HG02840 (cell line): Measurements from ENCODE around the gene CWH43.
"Not testable (repeated sequence)": the region's sequence is repeated elsewhere in the genome, so short reads cannot be mapped to it uniquely, and the experiment has no call there.

ENCODE experiments used
- ATAC-seq: cut with Tn5 transposase; IDR thresholded peaks from one replicate; pipeline ENCODE4 v1.9.1; 2021; ENCODE audit warnings: mild to moderate bottlenecking, moderate library complexity, moderate number of reproducible peaks; ENCODE audit not compliant: unreplicated experiment, low FRiP score

CWH43 gene

GRCh38 chr4:48974979-48975640, 11.0 kb upstream of the CWH43 start:
- ATAC-seq, result no peak

- ATAC-seq, result no peak
Observed at GRCh38 chr4:48976041-48976440, 10.0 kb upstream of the CWH43 start.

GRCh38 chr4:48979914-48980579, 6.0 kb upstream of the CWH43 start:
- ATAC-seq, result no peak

DNA sequence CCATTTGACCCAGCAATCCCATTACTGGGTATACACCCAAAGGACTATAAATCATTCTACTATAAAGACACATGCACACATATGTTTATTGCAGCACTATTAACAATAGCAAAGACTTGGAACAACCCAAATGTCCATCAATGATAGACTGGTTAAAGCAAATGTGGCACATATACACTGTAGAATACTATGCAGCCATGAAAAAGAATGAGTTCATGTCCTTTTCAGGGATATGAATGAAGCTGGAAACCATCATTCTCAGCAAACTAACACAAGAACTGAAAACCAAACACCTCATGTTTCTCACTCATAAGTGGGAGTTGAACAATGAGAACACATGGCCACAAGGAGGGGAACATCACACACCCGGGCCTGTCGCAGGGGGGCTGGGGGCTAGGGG, 2.1 kb upstream of the CWH43 start:
- ATAC-seq, result not testable (repeated sequence)

GRCh38 chr4:48985602-48985975, 486 bp upstream of the CWH43 start:
- no peak for ATAC-seq

DNA sequence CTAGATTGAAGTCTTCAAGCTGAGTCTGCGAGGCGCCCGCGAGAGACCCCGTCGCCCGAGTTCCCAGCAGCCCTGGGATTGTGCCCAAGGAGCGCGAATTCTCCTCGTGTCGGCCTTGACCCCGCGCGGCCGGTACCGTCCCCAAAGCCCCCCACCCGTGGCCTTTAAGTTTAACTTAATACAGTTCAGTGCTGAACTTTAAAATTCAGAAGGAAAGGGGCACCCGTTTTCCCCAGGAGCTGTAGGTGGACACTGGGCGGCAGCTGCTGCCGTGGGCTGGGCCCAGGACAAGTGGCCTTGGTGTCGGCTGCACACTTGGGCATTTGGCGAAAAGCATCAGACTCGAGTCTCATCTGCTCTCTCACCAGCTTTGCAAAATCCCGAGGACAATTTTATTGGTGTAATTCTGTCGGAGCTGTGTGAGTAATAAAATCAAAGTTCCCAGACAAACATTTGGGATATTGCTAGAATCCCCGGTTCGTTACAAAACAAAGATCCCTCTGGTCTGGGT, 634 bp downstream of the CWH43 start:
- ATAC-seq, result no peak

- no peak for ATAC-seq
Observed at GRCh38 chr4:48989461-48990203, 3.6 kb downstream of the CWH43 start.

DNA sequence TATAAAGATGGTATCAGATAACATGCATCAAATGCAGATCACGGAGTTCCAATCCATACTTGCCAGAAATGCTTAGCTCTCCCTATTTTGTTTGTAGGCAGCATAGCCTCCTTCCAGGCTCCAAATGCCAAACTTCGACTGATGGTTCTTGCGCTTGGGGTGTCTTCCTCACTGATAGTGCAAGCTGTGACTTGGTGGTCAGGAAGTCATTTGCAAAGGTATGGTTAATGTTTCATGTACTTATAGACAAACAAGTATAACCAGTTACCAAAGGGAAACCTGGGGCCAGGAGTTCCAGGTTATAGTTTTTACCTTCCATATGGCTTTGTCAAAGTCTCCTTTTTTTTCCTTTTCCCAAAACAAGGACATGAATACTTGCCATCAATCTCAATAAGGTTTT, 5.3 kb downstream of the CWH43 start:
- ATAC-seq, result no peak

DNA sequence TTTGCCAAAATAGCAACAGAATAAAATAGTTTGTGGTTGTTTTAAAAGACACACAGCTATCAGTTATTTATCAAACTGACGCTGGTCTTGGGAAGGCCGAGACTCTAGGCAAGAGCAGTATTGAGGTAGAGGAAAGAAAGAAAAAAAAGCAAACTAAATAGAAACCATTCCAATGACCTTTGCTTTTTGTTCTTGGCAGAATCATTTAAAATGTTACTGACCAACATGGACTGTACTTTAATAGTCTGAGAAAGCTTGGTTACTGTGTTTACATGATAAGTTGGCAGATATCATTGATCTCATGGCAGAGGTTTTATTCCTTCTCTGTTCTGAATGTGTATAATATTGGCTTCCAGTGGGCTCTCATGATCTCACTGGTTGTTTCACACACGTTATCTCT, 11.9 kb downstream of the CWH43 start:
- no peak for ATAC-seq

DNA sequence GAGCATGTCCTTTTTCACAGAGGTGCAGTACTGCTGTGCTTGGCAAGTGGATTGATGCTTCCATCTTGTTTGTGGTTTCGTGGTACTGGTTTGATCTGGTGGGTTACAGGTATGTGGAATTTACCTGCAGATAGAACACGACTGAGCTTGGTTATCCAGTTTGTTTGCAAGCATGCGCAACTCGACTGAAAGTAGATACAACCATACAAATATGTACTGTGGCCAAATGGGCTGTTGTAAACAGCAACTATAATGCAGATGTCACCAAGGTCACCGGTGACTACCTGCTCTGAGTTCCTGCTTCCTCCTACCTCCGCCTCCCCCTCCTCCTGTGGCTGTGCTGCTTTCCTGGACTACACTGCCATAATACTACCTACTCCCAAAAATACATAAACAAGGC, 12.4 kb downstream of the CWH43 start:
- ATAC-seq, result no peak

DNA sequence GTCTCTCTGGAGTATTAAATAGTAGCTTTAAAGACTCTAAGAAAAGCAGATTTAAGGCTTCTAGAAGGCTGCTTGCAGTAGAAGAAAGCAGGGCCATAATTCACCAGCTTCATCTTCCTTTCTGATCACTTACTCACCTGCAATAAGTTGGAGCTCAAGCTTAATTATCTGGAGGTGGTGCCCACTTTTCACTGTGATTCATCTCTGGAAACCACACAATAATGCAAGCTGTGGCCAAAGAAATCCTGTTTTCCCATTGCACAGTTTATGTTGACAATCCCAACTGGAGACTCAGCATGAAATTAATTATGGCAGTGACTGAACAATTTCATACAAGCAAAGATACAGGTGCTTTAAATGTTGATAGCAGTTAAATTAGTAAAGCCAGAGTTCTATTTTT, 14.7 kb downstream of the CWH43 start:
- ATAC-seq, result no peak

DNA sequence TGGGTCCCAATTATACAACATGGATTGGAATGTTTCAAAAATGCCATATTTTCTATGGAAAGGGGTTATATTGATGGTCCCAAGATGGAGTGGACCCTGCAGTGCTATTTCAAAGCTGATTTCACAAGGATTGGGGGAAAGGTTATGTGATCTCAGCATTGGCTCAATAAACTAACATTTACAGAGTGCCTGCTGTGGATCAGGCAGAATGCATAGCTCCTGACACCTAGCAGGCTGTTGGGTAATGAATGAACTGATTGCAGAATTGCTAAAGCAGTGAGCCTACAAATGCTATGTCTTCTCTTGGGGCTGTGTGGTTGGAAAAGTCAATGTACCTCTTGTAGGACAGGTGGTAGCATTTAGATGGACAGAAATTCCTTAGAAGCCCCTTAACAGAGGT, 16.9 kb downstream of the CWH43 start:
- no peak for ATAC-seq

DNA sequence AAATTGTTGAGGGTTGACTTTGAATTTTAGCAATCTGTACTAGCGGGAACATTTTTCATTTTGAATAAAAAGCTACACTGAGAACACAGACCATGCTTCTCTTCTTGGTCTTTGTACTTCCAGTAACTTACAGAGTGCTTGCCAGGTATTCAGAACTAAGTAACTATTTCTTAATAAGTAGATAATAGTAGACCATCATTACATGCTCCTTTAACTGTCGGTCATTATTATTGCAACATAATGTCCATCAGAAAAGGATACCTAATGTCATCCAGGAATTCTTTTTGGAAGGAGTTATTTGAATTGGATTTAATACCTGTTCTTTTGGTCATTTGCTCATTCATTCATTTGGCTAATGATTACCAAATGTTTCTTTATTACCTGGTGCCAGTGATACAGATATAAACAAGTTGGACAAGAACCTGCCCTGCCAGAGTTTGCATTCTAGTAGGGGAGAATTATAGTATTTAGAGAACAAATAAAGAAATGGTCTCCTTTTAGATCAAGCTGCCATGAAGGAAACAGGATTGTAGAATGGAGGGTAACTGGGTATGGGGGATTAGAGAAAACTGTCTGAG, 32.7 kb downstream of the CWH43 start:
- ATAC-seq, result no peak

DNA sequence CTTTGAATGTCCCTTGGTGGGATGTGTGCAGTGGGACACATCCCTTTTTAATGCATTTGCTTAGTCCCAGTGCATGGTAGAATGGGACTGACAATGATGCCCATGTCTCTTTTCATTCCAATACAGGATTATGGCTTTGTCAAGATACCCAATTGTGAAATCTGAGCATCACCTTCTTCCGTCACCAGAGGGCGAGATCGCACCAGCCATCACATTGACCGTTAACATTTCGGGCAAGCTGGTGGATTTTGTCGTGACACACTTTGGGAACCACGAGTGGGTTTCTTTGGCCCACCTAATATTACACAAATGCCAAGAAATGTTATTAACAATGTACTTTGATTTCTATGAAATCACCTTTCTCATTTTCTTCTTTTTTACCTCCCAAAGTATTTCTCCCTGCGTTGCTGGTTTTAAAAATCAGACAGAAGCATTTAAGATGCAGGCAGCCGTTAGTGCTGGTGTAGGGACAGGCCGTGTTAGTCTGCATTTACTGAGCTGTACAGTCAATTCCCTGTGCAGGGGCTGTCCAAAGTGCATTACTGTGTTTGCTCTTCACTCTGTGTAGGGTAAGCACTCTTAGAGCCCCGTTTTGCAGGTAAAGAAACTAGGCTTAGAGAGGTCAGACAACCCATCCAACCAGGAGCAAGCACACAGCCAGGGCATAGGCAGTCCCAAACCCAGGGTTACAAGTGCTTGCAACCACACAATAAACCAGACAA, 46.5 kb downstream of the CWH43 start:
- ATAC-seq, result no peak

- ATAC-seq, result no peak
Observed at GRCh38 chr4:49036528-49036927, 50.5 kb downstream of the CWH43 start.

DNA sequence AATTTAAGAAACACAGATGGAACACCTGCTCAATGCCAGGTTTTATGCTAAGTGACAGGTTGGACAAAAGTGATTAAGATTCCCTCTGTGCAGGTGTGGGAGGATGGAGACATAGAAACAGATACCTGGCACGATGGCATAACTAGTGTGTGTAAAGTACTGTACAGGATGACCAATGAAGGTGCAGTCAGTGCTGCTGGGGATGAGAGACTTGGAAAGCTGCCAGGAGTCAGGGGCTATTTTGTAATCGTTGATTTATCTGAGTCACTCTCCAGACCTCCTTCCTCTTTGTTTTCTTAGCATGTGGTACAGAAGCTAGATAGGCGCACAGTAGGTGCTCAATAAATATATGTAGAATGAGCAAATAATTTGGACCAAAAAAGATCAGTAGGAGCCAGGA, 58.2 kb downstream of the CWH43 start:
- ATAC-seq, result no peak

DNA sequence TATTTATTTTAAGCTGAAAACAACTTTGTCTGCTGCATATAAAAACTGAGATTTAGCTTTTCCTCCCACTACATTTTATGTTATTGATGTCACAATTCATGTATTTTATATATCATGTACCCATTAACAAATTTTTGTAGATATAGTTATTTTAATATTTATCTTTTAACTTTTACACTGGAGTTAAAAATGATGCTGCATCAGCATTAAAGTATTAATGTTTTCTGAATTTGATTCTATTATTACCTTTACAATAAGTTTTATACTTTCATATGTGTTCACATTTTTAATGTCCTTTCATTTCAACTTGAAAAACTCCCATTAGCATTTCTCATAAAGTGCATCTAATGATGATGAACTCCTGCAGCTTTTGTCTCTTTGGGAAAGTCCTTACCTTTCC, 72.2 kb downstream of the CWH43 start:
- ATAC-seq, result no peak

DNA sequence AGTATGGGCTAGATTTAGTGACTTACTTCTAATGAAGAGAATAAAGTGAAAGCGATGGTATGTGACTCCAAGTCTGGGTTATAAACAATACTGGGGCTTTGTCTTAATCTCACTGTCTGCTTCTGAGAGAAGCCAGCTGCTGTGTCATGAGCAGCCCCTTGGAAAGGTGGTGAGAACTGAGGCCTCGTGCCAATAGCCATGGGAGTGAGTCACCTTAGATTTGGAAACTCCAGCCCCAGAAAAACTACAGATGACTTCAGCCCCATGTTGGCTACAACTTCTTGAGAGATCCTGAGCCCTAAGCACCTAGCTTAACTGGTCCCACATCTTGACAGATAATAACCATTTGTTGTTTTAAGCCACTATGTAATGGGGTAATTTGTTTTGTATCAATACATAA, 77.6 kb downstream of the CWH43 start:
- ATAC-seq, result no peak

DNA sequence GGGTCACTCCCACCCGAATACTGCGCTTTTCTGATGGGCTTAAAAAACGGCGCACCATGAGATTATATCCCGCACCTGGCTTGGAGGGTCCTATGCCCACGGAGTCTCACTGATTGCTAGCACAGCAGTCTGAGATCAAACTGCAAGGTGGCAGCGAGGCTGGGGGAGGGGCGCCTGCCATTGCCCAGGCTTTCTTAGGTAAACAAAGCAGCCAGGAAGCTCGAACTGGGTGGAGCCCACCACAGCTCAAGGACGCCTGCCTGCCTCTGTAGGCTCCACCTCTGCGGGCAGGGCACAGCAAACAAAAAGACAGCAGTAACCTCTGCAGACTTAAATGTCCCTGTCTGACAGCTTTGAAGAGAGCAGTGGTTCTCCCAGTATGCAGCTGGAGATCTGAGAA, 86.1 kb downstream of the CWH43 start:
- not testable (repeated sequence) for ATAC-seq

- not testable (repeated sequence) for ATAC-seq
Observed at GRCh38 chr4:49091883-49092282, 105.8 kb downstream of the CWH43 start.
